HT1080 (cell line): ENCODE measurements around the gene PGBD1. TPM values are rescaled to one million over a fixed set of nuclear protein-coding genes. Genes with fewer than 3 reads are reported as not detected.
A peak's percentile ranks its signal among the peaks of the same experiment; 100 is the strongest.

Experiments
- DNase-seq: peaks from one replicate; pipeline ENCODE4 v3.0.0-alpha.2; 2015; ENCODE audit warnings: low read depth
- total RNA-seq: library from RNA; depleted of rRNA; stranded (reverse); fragments of >200 nt; shearing (Covaris generic); gene quantifications from 2 replicates; pipeline ENCODE4 v1.2.3, GENCODE V29; 2014

Gene PGBD1
- total RNA-seq, 1 experiment from 2014 or later, result 6.1 TPM

DNA sequence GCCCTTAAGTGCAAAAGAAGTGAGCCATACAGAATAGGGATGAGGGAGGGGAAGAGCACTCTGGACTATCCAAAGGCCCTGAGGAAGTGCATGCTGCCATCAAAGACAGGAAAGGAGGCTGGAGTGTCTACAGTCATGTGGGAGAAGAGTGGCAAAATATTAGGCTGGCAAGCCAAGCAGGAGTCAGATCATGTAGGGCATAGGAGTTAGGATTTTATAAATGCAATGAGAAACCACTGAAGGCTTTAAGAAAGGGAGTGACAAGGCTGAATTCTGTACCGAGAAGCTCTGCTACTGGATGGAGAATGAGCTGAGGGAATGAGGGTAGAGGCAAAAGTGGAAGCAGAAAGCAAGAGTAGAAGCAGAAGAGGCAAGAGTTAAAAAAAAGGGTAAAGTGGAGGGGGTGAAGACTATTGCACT lies 52.2 kb downstream of the PGBD1 start:
- no peak for DNase-seq

DNA sequence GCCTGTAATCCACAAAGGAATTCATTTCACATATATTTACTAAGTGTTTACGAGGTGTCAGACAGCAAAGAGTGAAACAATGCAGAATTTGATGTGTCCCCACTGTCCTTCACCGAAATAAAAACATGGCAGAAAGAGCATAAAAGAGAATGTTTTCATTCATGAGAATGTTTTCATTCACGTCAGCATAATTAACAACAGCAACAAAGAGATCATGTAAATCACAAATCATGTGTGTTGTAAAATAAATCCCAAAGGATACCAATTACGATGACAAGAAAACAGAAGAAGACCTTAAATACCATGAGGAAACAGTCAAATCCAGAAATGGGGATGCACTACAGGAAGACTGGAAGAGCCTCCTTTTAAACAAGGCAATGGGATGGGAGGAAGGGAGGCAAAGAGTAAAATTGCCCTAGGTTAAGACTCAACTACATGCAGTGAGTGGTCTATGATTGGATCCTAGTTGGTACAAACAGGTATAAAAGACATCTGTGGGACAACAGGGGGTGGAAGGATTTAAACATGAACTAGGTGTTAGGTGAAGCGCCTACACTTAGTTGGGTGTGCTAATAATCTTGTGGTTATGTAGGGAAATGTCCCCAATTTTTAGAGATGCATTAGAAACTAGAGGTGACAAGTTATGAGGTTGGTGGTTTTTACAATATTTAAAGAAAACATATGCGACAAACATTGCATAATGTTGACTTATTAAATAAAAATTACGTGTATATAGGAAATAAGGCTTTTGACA lies 53.1 kb downstream of the PGBD1 start:
- no peak for DNase-seq

DNA sequence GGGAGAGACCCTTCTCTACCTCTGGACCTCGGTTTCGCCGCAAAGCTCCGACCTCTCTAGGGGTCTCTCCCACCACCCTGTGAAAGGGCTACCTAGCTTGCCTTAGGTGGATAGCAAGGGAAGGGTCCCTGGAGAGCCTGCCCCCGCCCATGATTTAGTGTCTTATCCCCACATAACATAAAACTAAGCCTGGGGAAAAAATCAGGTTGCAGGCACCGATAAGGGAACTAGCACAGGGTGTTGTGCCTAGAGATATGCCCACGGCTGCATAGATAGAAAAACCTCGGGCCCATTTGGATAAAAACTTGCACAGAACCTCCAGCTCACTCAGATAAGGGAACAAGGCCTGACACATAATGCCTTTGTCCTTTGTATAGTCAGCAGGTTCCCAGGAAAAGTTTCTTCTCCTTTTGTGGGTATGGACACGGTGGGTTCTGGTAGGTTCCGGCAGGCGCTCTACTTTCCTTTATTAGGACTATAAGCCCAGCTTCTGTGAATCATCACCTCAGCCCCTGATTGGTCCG lies 53.7 kb downstream of the PGBD1 start:
- DNase-seq, result no peak

DNA sequence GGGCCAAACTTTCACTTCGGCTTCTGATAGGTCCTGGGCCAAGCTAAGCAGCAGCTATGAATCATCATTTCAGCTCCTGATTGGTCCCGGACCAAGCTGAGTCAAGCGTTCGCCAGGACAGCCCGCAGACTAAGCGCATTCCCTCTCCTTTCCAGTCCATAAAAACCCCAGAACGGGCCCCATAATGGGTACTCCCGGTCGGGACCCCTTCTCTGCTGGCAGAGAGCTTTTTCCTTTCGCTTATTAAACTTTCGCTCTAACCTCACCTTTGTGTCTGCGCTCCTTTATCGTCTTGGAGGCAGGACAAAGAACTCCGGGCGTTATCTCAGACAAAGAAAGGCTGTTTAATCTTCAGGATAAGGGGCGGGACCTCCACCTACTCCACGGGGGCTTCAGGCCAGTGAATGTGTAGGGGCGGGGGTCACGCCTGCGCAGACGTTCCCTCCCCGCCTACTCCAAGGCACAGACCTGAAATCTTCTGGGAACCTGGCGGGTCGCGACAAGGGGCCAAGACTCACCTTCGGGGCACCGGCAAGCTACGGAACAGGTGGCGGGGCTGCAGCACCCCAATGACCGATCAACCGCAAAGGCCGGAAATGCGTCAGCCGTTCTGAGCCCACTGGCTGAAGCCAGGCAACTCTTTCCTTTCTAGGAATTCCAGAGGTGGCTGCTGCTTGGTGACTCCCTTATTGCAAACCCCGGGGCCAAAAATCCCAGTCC lies 54.4 kb downstream of the PGBD1 start, which contains the start of gene ZSCAN31:
ZSCAN31 (minus strand) TSS at position 585 of the 720 bp plus-strand sequence. CDS start 6,465 bp downstream, outside the sequence.
- DNase-seq, result peak; percentile 97

DNA sequence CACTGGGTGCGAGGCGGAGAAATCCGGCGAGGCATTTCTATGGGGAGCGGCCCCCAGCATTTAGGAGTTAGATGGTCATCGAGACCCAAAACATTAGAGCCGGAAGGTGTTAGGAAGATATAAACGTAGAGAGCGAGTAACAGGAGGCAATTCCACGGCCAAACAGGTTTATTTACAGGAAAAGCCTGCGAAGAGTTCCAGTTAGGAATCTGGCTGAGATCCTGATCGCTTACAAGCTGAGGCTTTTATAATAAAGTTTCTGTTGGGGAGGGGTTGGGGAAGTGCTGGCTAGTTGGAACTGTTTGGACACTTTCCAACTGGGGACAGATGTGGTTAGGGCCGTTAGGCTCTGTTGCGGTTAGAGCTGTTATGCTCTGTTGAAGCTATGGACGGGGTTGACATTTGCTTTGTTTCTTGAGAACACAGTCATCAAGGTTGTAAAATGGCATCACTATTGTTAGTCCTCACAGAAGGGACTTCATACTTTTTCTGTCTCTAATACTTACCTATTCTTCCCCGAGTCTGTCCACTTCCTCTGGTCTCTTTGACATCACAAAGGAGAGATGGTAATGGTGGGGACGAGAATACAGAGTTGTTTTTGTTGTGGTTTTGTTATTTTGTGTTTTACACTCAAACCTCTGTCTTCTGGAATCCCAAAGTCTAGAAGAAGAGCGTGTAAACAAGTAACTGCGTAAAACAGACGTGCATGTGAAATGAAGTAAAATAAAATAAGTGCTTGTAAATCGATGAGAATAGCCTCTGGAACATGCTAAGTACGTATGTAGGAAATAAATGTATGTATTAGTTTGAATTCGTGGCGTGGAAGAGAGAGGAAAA lies 55.1 kb downstream of the PGBD1 start:
- DNase-seq, result peak; percentile 25

DNA sequence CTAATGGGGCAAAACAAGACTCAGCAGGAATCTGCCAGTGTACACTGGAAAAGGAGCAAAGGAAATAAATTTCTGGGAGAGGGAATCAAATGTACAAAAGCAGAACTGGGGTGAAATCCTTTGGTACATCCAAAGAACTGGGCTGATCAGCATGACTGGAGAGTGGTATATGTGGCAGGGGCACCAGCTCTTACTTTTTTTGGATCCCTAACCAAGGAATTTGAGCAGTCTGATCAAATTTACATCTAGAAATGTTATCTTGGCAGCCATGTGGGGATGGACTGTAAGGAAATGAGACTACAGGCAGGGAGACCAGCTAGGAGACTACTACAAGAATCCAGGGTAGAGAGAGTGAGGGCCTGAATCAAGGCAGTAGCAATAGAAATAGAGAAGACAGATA lies 55.7 kb downstream of the PGBD1 start:
- no peak for DNase-seq

DNA sequence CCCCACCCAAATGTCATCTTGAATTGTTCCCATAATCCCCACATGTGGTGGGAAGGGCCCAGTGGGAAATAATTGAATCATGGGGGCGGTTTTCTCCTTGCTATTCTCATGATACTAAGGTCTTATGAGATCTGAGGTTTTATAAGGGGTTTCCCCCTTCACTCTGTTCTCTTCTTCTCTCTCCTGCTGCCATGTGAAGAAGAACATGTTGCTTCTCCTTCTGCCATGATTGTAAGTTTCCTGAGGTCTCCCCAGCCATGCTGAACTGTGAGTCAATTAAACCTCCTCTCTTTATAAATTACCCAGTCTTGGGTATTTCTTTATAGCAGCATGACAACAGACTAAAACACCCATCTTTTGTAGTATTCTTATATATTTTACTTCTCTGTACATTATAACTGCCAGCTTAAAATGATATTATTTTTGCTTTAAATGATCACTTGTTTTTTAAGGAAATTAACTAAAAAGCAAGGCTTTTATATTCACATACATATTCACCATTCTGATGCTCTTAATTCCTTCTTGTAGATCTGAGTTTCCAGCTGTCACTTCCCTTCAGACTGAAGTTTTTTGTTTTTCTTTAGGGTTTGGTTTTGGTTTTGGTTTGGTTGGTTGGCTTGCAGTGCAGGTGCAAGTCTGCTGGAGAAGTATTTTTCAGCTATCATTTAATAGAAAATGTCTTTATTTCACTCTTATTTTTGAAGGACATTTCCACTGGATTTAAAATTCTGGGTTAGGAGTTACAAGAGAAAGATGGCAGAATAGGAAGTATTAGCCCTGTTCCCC lies 59.1 kb downstream of the PGBD1 start:
- no peak for DNase-seq

DNA sequence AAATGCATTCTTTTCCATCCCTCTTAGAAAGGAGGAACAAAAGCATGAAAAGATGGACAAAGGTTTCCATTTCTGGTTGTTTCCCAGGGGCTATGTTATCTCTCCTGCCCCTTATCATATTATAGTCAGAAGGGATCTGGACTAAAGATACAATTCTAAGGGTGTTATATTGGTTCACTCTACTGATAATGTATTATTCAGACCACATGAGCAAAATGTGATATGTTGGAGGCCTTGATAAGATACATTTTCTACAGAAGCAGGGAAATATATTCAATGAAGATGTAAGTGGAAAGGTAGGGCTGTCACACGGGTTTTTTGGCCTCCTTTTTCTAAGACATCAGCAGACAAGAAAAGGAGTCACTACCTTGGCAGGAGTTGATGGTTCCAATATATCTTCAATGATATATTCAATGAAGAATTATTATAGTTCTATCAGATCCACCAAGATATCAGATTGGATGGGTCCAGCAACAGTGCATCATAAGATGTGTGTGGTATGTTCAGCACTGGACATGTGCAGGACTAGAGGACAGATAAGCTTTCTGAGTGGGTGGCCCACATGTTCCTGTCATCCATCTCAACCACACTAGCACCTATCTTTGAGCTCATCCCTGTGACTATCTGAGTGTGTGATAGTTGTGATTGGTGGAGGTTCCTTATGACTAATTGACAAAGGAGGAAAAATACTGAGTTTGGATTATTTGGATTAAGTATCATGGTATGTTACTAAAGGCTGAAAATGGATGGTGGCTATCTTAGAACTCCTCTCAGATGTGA lies 62.7 kb downstream of the PGBD1 start:
- no peak for DNase-seq

DNA sequence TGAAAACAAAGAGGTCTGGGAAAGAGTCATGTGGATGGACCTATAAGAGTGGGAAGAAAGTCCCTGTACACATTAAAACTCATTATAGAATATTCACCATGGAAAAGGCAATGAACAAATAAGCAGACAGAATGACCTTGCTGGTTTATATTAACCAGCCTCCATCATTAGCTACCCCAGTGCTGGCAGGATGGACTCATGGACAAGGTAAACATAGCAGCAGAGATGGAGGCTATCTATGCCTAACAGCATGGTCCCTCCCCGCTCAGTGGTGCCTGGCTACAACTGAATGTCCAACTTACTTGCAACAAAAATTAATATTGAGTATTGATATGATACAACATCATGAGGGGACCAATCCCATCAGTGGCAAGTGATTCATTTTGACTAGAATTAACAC lies 63.8 kb downstream of the PGBD1 start:
- no peak for DNase-seq

DNA sequence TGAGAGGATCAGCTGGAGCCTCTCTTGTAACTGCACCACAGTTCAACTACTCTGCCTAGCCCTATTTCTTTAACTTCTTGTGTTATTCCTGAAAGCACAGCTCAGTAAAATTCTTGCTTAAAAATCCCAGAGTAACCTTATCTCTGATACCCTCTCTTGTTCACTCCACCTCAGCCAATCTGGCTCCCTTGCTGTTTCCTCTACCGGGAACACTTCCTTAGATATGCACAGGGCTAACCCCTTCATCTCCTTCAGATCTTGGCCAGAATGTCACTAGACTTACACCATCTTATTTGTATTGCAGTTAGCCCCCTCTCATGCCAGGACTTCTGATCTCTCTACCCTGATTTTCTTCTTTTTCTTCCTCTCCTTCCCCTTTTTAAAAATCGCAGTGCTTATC lies 65.7 kb downstream of the PGBD1 start:
- DNase-seq, result no peak

DNA sequence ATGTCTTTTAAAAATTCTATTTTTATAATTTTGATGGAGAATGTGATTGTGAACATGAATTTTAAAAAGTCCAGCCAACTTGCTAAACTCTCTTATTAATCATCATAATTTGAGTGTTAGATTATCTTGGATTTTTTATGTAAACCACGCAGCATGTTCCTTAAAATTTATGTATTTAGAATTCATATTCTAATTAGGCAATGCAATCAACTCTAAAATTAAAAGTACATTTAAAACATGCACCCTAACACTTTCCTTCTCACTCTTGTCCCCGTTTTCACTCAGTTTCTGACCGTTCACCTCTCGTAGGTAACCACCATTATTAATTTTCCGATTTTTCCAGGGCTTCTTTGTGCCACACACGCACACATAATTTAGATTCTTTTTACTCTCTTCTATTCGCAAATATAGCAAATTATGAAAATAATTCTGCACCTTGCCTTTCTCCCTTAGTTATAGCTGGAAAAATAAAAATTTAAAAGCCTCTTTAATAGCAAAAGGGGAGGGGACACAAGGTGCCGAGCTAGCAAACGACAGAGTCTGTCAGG lies 68.0 kb downstream of the PGBD1 start:
- no peak for DNase-seq

DNA sequence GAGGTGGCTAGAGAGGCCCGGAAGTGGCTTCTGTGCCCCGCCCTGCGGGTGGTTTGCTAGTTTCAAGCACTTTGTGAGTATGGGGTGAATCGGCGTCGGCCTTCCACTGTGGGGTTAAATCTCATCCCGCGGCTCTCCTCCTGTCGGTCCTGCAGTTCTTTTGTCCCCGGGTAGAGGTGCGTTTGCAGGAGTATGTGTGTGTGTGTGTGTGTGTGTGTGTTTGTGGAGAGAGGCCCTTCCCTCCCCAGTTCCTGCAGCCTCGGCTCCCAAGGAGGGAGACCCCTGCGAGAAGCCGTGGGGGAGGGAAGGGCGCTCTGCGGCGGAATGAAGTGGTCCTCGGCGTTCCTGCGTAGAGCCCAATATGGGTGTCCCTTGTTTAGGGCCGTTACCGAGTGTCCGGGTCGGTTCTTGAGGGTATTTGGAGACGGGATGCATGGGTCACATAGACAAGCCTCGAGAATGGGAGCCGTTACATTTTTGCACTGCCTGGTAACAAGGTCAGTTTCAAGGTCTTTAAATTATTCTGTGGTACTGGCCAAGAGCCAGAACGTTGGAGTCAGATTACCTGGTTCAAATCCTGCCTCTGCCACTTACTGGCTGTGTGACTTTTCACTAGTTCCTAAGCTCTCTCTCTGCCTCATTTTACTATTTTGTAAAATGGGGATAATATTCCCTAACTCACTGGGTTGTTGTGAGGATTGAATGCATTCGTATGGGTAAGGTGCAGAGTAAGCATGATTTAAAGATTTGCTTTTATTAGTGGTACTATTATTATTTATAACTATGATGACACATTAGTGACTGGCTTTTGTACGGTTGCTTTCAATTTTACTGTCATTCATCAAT lies 68.7 kb downstream of the PGBD1 start, which contains the start of gene ZKSCAN3:
ZKSCAN3 (plus strand) TSS at position 56 of the 846 bp plus-strand sequence. CDS start 9,640 bp downstream, outside the sequence.
- DNase-seq, result peak; percentile 81

DNA sequence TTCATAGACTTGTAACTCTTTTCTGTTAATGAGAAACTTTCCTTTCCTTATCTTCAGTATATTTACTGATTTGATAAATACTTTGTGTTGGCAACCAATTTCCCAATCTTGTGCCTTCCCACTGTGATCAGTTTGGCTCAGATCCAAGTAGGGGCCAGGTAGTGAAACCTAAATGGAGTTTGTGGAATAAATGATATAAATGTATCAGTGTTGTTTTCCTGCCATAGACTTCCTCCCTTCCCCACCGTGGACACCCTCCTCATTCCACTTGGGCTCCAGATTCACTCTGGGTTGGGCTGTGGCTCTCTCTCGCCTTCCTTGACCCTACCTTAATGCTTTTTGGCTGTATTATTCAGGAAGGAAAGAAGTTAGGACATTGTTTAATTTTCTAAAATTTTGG lies 69.7 kb downstream of the PGBD1 start:
- DNase-seq, result no peak

DNA sequence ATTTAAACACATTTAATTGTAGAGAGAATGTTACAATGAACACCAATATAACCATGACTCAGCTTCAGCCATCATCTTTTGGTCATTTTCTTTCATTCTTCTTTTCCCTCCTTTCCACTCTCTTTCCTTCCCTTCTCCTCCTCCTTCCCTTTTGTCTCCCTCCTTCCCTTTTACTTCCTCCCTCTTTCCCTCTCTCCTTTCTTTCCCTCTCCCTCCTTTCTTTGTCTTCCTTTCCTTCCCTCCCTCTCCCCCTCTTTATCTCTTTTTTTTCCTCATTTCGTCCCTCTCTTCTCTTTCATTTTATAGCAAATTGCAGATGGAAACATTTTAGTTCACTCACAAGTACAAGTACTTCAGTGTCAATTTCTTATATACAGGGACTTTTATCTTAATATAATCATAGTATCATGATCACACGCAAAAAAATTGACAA lies 70.1 kb downstream of the PGBD1 start:
- DNase-seq, result no peak
